GM12801 (cell line): ENCODE measurements around the gene LRBA.

ENCODE experiments used
- TF ChIP-seq, protein P1 (sequence below): IDR thresholded peaks from one replicate; pipeline ENCODE4 v1.5.1; 2011; ENCODE audit warnings: control low read depth; ENCODE audit not compliant: insufficient read length; ENCODE audit errors: extremely low read depth

LRBA gene

GRCh38 chr4:150713251-150713650, 301.8 kb downstream of the LRBA start:
- TF ChIP-seq, protein P1, sequence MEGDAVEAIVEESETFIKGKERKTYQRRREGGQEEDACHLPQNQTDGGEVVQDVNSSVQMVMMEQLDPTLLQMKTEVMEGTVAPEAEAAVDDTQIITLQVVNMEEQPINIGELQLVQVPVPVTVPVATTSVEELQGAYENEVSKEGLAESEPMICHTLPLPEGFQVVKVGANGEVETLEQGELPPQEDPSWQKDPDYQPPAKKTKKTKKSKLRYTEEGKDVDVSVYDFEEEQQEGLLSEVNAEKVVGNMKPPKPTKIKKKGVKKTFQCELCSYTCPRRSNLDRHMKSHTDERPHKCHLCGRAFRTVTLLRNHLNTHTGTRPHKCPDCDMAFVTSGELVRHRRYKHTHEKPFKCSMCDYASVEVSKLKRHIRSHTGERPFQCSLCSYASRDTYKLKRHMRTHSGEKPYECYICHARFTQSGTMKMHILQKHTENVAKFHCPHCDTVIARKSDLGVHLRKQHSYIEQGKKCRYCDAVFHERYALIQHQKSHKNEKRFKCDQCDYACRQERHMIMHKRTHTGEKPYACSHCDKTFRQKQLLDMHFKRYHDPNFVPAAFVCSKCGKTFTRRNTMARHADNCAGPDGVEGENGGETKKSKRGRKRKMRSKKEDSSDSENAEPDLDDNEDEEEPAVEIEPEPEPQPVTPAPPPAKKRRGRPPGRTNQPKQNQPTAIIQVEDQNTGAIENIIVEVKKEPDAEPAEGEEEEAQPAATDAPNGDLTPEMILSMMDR = no peak

GRCh38 chr4:150710770-150711375, 304.2 kb downstream of the LRBA start:
- TF ChIP-seq, protein P1 = no peak

- TF ChIP-seq, protein P1 = no peak
Observed at GRCh38 chr4:150708004-150708403, 307.1 kb downstream of the LRBA start.

DNA sequence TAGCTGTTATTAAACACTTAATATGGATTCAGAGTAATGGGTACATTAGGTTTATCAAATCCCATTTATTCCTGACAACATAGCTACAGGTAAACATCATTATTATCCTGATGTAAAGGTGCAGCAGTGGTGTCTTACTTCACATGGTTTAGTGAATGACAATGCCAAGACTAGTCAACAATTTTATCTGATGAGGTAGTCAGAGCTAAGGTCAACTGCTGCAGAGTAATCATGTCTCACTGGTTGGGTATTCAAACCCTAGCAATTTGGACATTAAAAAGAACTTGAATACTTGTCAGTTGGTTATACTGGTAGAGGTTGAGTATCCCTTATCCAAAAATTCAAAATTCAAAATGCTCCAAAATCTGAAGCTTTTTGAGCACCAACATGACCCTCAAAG, 315.5 kb downstream of the LRBA start:
- TF ChIP-seq, protein P1 = no peak

- TF ChIP-seq, protein P1 = no peak
Observed at GRCh38 chr4:150695162-150695561, 319.9 kb downstream of the LRBA start.

DNA sequence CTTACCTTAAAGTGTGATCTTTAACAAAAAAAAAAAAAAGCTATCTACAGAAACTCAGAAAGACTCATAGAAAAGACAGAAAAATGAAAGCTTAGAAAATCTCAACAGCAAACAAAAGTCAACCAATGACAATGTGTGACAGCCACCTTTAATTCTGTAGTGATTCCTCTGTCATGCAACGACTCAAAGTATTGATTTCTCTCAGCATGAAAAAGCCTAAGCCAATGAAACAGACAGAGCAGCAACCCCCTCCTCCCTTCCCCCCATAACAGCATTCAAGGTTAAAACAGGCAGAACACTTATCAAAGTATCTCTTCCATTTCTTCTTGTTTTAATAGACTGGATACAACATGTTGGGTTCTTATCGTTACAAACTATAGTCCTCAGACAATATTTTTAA, 320.6 kb downstream of the LRBA start:
- TF ChIP-seq, protein P1 = no peak

DNA sequence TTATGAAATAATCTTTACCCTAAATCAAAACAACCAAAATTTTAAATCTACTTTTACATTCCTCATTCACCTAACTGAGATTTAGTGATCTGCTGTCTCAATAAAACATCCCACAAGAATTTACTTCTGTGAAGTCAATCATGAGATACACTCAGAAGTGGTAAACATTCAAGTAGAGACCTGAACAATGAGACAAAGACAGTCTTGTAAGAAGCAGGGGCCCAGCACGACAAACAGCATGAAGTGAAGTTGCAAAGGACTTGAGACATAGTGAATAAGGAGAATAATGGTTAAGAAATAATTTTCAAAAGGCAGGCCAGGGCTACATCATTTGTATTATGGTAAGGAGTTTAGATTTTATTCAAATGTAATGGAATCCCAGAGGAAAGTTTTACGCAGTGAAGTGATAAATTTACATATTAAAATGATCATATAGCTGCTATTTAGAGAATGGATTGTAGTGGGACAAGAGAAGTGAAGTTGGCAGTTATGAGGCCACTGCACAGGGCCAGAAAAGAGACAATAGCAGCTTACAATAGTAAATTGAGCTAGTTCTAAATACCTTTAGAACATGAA, 331.2 kb downstream of the LRBA start:
- TF ChIP-seq, protein P1 = no peak
